Thyroid gland (tissue), 4 donors: ENCODE measurements around the gene IFI16.

Experiments
- CTCF ChIP-seq, 6 experiments: fragments of 200-600 bp in 3 of 6; fragments of 450-650 bp in 3 of 6; sonication (generic) in 3 of 6; IDR thresholded peaks; one replicate each; pipeline ENCODE4 v1.5.1; 2016 to 2019; ENCODE audit warnings: antibody characterized with exemption in 6 of 6, mild to moderate bottlenecking in 2 of 6, inconsistent platforms in 1 of 6, moderate library complexity in 1 of 6
- POLR2A ChIP-seq, 2 donors: fragments of 450-650 bp; IDR thresholded peaks; one replicate each; pipeline ENCODE4 v1.6.1; 2017; ENCODE audit warnings: antibody characterized with exemption in 2 of 2, mild to moderate bottlenecking in 2 of 2, moderate library complexity in 1 of 2

DNA sequence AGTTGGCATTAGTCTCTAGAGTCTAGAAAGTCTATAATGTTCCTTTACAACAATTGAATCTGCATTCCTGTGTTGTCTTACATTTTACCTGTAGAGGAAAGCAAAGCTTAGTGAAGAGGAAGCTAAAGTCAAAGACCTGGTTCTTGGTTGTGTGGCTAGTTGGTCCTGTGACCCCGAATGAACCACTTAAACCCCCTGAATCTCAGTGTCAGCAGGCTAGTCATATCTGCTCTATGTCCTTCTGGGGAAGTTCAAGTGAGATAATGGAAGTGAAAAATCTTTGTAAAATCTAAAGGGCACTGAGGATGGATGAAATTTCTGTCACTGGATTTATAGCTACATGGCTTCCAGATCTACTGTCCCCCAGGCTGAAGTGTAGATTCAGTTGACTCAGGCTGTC is 90.9 kb downstream of the IFI16 start:
- no peak for TF ChIP-seq POLR2A (IDR thresholded peaks at IDR 0.05)
- TF ChIP-seq CTCF (IDR thresholded peaks at IDR 0.05), result no peak
